T-helper 17 cell (primary cell): ENCODE measurements around the gene MSI2. TPM values are rescaled to one million over a fixed set of nuclear protein-coding genes. Genes with fewer than 3 reads are reported as not detected.

Experiments
- ATAC-seq: fragments of 150-1000 bp; cut with Tn5 transposase; 2 replicates; pipeline ENCODE4 v1.10.0; 2021; ENCODE audit warnings: mild to moderate bottlenecking, moderate library complexity
- DNase-seq, 3 donors: peaks; one replicate each; pipeline versions ENCODE4 v3.0.0 to v3.0.0-alpha.2; 2020 to 2021
- H3K9me3 ChIP-seq: one replicate; pipeline ENCODE4 v1.7.0; 2013; ENCODE audit warnings: low read length, mild to moderate bottlenecking; ENCODE audit not compliant: control insufficient read depth, poor library complexity, severe bottlenecking
- H3K27ac Mint-ChIP-seq: one replicate; pipeline ENCODE4 v1.8.0; 2022; ENCODE audit warnings: mild to moderate bottlenecking, moderate library complexity, mixed read lengths
- H3K27me3 Mint-ChIP-seq: one replicate; pipeline ENCODE4 v1.8.0; 2022; ENCODE audit warnings: mixed read lengths
- H3K36me3 Mint-ChIP-seq: one replicate; pipeline ENCODE4 v1.8.0; 2022; ENCODE audit warnings: low read depth, mixed read lengths
- H3K4me1 Mint-ChIP-seq: one replicate; pipeline ENCODE4 v1.8.0; 2022; ENCODE audit warnings: mild to moderate bottlenecking, mixed read lengths
- H3K4me3 Mint-ChIP-seq: one replicate; pipeline ENCODE4 v1.8.0; 2022; ENCODE audit warnings: mild to moderate bottlenecking, moderate library complexity, mixed read lengths
- total RNA-seq, 4 donors: library from RNA in 2 of 4; stranded (reverse) in 2 of 4; gene quantifications; one replicate each; pipeline ENCODE4 v1.2.3 and lab custom pipeline; 2022 to 2026

The MSI2 gene
- total RNA-seq, 2 donors from 2014 or later, result 148 to 151 TPM

DNA sequence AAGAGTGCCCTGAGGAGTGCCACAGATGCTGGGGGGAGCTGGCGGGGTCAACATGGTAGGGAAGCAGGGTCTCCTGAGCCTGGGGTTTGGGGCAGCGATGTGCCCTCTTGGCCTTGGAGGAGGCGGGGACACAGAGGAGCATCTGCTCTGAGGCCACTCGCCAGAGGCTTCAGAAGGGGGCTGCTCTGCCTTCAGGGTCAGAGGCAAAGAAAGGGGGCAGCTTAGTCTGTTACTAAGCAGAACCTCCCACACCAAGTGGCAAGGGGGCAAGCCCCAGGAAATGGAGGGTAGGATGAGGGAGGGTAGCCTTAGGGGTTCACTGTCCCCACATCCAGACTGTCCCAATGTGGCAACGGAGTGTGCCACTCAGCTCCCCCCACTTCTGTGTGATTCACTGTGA is 470.5 kb downstream of the MSI2 start:
- Mint-ChIP-seq H3K36me3 (peaks cover 2% of the 10 kb centered on the region), H3K4me1 (peaks cover 8% of the 10 kb centered on the region), H3K27me3 (peaks cover 44% of the 10 kb centered on the region), H3K27ac (no peak overlapping the region), H3K4me3 (no peak overlapping the region)
- ATAC-seq, result no peak
- DNase-seq, result no peak
- no peaks in the 10 kb centered on the region for H3K9me3 ChIP-seq

DNA sequence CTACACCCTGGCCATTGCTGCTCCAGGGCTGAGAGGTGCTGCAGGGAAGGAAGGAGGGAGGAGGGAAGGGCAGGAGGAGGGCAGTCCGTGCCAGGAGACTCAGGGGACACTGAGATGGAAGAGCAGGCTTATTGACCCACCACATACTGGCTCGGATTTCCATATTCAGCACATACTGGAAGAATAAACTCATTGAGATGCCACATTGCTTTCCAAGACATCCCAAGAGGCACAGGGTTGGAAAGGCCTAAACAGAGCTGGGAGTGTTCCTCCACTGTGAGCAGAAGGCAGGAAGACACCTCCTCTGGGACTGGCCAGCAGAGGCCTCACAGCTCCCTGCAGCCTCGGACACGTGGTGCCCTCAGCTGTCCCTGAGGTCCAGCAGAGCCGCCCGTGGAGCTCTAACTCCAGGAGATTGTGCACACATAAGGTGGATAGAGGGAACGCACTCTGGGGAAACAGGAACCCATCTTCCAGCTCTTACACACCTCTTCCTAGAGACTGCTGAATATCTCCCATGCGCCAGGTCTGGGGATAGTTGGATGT is 471.4 kb downstream of the MSI2 start:
- Mint-ChIP-seq H3K27ac (no peak overlapping the region), H3K36me3 (peaks cover 2% of the 10 kb centered on the region), H3K4me1 (peaks cover 8% of the 10 kb centered on the region), H3K27me3 (peaks cover 37% of the 10 kb centered on the region), H3K4me3 (no peak overlapping the region)
- H3K9me3 ChIP-seq, result no peaks in the 10 kb centered on the region
- ATAC-seq, result no peak
- no peak for DNase-seq

DNA sequence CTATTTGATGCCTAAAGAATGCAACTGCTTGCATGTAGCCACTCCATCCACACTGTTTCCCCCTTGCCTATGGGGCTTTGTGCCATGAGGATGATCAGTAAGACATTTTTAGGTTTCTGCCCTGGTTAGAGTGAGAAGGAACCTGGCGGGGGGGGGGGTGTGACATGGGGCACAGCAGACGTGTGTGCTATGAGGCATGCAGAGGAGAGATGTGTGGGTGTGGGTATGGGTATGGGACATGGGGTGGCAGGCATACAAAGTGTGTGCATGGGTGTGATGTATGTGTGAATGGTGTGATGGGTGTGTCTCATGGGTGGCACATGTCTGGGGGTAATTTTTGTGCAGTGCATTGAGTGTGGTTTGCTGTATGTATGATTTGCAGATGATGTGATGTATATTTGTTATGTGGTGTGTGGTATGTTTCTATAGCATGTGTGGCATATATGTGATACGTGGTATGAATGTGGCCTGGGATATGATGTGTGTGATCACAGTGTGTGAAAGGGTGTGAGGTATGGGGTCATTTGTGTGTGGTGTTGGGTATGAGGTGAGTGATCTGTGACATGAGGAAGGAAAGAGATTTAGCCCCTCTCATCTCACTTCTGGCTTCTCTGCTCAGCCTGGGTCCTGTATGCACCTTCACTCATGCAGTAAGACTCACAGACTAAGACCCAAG is 473.8 kb downstream of the MSI2 start:
- Mint-ChIP-seq H3K4me3 (no peak overlapping the region), H3K4me1 (peaks cover 8% of the 10 kb centered on the region), H3K36me3 (peaks cover 2% of the 10 kb centered on the region), H3K27me3 (peaks cover 41% of the 10 kb centered on the region), H3K27ac (no peak overlapping the region)
- ATAC-seq, result no peak
- no peak for DNase-seq
- no peaks in the 10 kb centered on the region for H3K9me3 ChIP-seq

DNA sequence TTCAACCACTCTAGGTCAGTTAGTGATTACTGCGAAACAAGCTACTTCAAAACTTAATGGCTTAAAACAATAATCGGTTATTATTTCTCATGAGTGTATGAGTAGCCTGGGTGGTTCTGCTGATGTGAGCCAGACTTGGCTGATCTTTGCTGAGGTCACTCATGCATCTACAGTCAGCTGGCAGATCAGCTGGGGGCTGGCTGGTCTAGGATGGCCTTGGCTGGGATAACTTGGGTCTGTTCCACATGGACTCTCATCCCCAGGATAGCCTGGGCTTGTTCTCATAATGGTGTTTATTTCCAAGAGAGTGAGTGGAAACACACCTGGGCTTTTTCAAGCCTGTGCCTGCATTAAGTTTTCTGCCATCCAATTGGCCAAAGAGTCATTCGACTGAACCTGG is 475.7 kb downstream of the MSI2 start:
- DNase-seq (no peak), ATAC-seq (no peak)
- H3K27me3 Mint-ChIP-seq, result peaks cover 35% of the 10 kb centered on the region
- peaks cover 2% of the 10 kb centered on the region for H3K36me3 Mint-ChIP-seq
- no peaks in the 10 kb centered on the region for H3K9me3 ChIP-seq
- no peak overlapping the region for H3K4me3 Mint-ChIP-seq
- H3K4me1 Mint-ChIP-seq, result peaks cover 8% of the 10 kb centered on the region
- no peak overlapping the region for H3K27ac Mint-ChIP-seq

DNA sequence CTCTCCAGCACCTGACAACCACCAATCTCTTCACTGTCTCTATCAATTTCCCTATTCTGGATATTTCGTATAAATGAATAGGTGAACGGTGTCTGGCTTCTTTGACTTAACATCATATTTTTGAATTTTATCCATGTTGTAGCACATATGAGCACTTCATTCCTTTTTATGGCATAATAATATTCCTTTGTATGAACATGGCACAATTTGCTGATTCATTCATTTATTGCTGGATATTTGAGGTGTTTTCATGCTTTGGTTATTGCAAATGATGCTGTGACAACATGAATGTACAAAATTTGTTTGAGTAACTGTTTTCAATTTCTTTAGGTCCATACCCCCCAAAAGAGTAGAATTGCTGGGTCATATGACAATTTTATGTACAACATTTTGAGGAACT is 476.8 kb downstream of the MSI2 start:
- Mint-ChIP-seq H3K27ac (no peak overlapping the region), H3K4me3 (no peak overlapping the region), H3K4me1 (peaks cover 7% of the 10 kb centered on the region), H3K27me3 (peaks cover 35% of the 10 kb centered on the region), H3K36me3 (peaks cover 2% of the 10 kb centered on the region)
- no peak for DNase-seq
- no peaks in the 10 kb centered on the region for H3K9me3 ChIP-seq
- no peak for ATAC-seq

Other genes starting within 250 kb of the MSI2 start
- gene AKAP1, start 171.3 kb upstream of the MSI2 start, total RNA-seq, result 10 to 100 TPM; 25.8 to 26.3 TPM